NOMO-1 (cell line): Measurements from ENCODE around the gene VPS4A.

ENCODE experiments used
- DNase-seq, 2 experiments: peaks; one replicate each; lab custom pipeline; 2025; ENCODE audit not compliant: unreplicated experiment in 2 of 2; lab: John Stamatoyannopoulos, UW

VPS4A gene

DNA sequence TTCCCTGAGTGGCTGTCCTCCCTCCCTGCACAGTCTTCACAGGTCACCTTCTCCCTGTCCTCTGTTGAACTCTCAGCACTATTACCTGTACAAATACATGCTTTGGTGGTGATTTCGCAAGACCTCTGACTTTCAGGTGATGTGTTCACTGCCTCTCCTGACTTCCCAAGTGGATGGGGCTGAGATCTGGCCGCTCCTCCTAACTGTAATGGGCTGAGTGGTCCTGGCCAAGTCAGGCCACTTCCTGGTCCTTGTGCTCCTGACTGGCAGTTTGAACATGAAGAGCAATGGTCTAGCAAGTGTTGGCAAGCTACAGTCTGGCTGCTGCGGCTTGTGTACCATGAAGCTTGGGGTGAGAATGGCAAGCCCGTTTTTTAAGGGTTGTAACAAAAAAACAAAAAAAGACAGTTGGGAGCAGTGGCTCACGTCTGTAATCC lies 52.1 kb downstream of the VPS4A start:
- DNase-seq = no peak

DNA sequence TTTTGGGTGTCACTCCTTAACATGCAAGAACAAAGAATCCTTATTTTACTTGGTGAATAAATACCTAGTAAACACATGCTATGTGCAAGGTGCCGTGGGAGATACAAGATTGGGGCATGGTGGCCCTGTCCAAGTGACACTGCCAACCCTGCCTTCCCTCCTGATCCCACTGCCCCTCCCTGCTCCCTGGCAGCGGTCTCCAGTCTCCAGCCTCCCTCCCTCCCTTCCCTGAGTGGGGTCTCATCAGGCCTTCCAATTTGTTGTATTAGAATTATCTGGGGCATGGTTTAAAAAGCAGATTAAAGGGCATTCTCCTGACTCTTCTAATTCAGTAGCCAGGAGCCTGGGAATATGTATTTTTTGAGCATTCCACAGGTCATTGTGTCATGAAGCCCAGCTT lies 52.9 kb downstream of the VPS4A start:
- no peak for DNase-seq

DNA sequence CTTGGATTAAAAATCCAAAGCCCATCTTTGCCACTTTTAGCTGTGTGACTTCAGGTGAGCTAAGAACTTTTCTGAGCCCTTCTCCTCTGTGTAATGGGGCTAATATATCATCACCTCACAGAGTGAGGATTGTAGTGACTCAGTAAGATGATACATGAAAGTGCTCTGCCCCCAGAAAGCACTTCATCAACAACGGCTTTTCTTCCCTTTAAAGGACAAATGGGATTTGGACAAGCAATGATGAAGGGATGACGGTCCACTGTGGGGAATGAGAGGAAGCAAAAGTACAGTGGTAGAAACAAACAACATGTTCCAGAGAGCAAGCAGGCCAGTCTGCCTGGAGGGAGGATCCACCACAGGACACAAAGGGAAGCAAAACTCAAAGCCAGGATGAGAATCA lies 54.8 kb downstream of the VPS4A start:
- DNase-seq = no peak

DNA sequence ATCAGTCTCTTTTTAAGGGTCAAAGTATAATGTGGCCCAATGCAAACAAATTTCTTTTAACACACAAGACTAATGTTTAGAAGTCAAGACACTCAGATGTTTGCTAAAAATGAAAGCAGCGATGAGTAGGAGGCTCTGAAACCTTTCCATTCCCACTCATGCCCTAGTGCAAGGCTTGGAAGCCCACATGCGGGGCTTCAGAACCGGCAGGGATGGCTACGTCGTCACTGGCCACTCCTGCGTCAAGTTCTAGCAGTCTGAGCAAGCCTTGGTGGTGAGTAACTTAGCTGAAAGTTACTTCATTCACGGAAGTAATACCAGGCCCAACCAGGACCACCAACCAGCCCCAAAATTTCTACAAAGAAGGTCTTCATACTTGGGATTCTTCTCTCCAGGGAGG lies 55.3 kb downstream of the VPS4A start:
- no peak for DNase-seq

DNA sequence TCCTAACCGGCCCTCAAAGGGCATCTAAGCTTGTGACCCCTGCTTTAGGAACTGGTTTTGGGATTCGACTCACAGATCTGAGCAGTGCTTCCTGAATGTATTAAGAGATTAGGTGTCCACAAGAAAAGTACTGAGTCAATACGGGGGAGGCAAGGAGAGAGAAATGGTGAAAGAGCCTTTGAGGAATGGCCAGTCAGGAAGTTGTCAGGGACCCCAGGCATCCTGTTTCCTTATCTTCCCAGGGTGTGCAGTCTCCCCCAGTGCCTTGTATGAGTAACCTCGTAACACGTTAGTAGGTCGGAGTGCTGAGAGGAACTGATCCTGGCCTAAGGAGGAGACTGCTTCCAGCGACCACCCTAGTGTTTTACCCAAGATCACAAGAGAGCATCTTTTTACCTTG lies 56.8 kb downstream of the VPS4A start:
- no peak for DNase-seq

DNA sequence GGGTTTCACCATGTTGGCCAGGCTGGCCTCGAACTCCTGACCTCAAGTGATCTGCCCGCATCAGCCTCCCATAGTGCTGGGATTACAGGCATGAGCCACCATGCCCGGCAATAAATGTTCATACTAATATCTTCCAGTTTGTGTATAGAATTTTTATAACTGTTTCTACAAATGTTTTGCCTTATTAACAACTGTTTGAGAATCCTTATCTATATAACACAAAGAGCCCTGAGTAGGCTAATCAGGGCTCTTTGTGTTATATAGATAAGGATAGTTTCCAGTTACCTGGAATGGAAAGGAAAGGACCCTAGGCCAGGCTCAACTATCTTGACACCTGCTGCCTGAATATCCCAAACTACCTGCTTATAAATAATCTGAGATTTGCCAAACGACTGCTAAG lies 57.7 kb downstream of the VPS4A start:
- no peak for DNase-seq

DNA sequence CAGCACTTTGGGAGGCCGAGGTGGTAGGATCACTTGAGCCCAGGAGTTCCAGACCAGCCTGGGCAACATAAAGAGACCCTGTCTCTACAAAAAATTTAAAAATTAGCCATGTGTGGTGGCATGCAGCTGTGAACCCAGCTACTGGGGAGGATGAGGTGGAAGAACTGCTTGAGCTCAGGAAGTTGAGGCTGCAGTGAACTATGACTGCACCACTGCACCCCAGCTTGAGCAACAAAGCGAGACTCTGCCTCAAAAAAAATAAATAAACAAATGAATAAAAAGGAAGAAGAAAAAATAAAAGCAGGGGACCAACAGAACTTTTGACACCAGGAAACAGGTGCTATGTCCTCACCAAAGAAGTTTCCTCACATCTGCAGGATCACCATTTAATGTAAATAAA lies 60.4 kb downstream of the VPS4A start:
- DNase-seq = no peak

DNA sequence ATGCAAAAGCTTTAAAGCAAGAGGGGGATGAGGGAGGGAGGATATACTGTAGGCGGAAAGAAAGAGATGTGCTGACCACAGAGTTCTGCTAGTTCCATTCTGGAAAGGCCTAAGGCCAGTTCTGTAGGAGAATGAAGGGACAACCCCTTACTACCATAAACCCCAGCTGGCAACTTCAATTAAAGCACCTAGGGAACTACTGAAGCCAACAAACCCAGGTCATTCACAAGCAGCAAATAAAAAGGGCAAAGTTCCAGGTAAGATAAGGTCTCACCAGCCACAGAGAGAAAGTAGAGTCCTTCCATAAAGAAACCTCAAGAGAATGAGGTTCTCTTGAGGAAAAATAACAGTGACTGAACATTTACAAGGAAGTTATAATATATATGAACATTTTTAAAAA lies 61.9 kb downstream of the VPS4A start:
- no peak for DNase-seq
